Liver (tissue), 9 donors: ENCODE data around the gene GSTM1. TPM values are rescaled to one million over a fixed set of nuclear protein-coding genes. Genes with fewer than 3 reads are reported as not detected.

Experiments
- DNase-seq: peaks from one replicate; pipeline ENCODE4 v3.0.0-alpha.2; 2017; ENCODE audit warnings: low spot score
- H3K27ac ChIP-seq, 2 donors: one replicate each; pipeline ENCODE4 v1.7.0; 2013; ENCODE audit warnings: inconsistent platforms in 2 of 2, low read length in 2 of 2, control low read depth in 1 of 2, low read depth in 1 of 2, mild to moderate bottlenecking in 1 of 2
- H3K27me3 ChIP-seq, 4 donors: one replicate each; pipeline versions ENCODE4 v1.6.1 to v1.7.0; 2013; ENCODE audit warnings: low read length in 3 of 4, inconsistent platforms in 1 of 4, mild to moderate bottlenecking in 1 of 4, moderate library complexity in 1 of 4; ENCODE audit not compliant: control insufficient read depth in 4 of 4, insufficient read depth in 4 of 4
- H3K36me3 ChIP-seq, 4 donors: one replicate each; pipeline versions ENCODE4 v1.6.1 to v1.7.0; 2013; ENCODE audit warnings: low read length in 3 of 4, mild to moderate bottlenecking in 3 of 4, low read depth in 1 of 4, moderate library complexity in 1 of 4; ENCODE audit not compliant: control insufficient read depth in 4 of 4, insufficient read depth in 3 of 4
- H3K4me1 ChIP-seq, 4 donors: one replicate each; pipeline versions ENCODE4 v1.6.1 to v1.7.0; 2013; ENCODE audit warnings: low read length in 3 of 4, mild to moderate bottlenecking in 3 of 4, moderate library complexity in 1 of 4; ENCODE audit not compliant: control insufficient read depth in 4 of 4, insufficient read depth in 4 of 4
- H3K4me3 ChIP-seq, 3 donors: one replicate each; pipeline versions ENCODE4 v1.6.1 to v1.7.0; 2013; ENCODE audit warnings: low read length in 3 of 3, control low read depth in 1 of 3, low read depth in 1 of 3, mild to moderate bottlenecking in 1 of 3
- H3K9ac ChIP-seq, 2 donors: one replicate each; pipeline ENCODE4 v1.7.0; 2013; ENCODE audit warnings: low read length in 2 of 2, mild to moderate bottlenecking in 2 of 2, moderate library complexity in 2 of 2, control low read depth in 1 of 2, low read depth in 1 of 2
- H3K9me3 ChIP-seq, 4 donors: one replicate each; pipeline versions ENCODE4 v1.6.1 to v1.7.0; 2013; ENCODE audit warnings: low read length in 3 of 4; ENCODE audit not compliant: control insufficient read depth in 4 of 4
- CTCF ChIP-seq: fragments of 150-350 bp; IDR thresholded peaks from 2 replicates; pipeline ENCODE4 v1.5.1; 2017; ENCODE audit warnings: improper control_type of control experiment, low read depth, low read length; ENCODE audit not compliant: missing input control
- EGR1 ChIP-seq, 2 donors: IDR thresholded peaks; 2 replicates each; pipeline ENCODE4 v1.6.1; 2016 to 2018; ENCODE audit warnings: antibody characterized with exemption in 2 of 2, low read depth in 2 of 2
- FOXA2 ChIP-seq: IDR thresholded peaks from 2 replicates; pipeline ENCODE4 v1.6.1; 2016; ENCODE audit warnings: antibody characterized with exemption
- JUND ChIP-seq, 2 donors: IDR thresholded peaks; 2 replicates each; pipeline ENCODE4 v1.6.1; 2016; ENCODE audit warnings: antibody characterized with exemption in 2 of 2
- NR2F2 ChIP-seq: IDR thresholded peaks from 2 replicates; pipeline ENCODE4 v1.6.1; 2016; ENCODE audit warnings: antibody characterized with exemption
- RAD21 ChIP-seq, 2 donors: IDR thresholded peaks; 2 replicates each; pipeline ENCODE4 v1.6.1; 2016; ENCODE audit warnings: antibody characterized with exemption in 2 of 2, mild to moderate bottlenecking in 2 of 2
- RXRA ChIP-seq, 2 donors: IDR thresholded peaks; 2 replicates each; pipeline ENCODE4 v1.6.1; 2017 to 2018; ENCODE audit warnings: antibody characterized with exemption in 2 of 2, mild to moderate bottlenecking in 1 of 2
- SP1 ChIP-seq: IDR thresholded peaks from 2 replicates; pipeline ENCODE4 v1.6.1; 2018; ENCODE audit warnings: antibody characterized with exemption, mild to moderate bottlenecking
- TAF1 ChIP-seq: conservative IDR thresholded peaks from 2 replicates; pipeline ENCODE4 v1.6.1; 2016; ENCODE audit warnings: antibody characterized with exemption, mild to moderate bottlenecking
- WGBS: extraction: QIAGEN DNeasy Blood & Tissue Kit; methylation state at CpG from one replicate; pipeline ENCODE4 v1.1.7; 2013; 5-methylcytosine and 5-hydroxymethylcytosine counted together
- polyA plus RNA-seq, 2 donors: library from polyadenylated mRNA; stranded (reverse) in 1 of 2; unstranded in 1 of 2; fragments of 200-250 nt in 1 of 2; fragments of >200 nt in 1 of 2; fragmentation: Nextera tagmentation in 1 of 2; extraction: Ambion mirVana in 1 of 2; gene quantifications; one replicate each; pipeline versions ENCODE4 v1.2.1 to v1.2.3, GENCODE V29; 2013 to 2015
- total RNA-seq, 2 donors: library from RNA; depleted of rRNA; stranded (reverse); fragments of >200 nt; gene quantifications; one replicate each; pipeline ENCODE4 v1.2.3, GENCODE V29; 2014
- TF ChIP-seq, protein P1 (sequence below): IDR thresholded peaks from 2 replicates; pipeline ENCODE4 v1.6.1; 2016; ENCODE audit warnings: antibody characterized with exemption, mild to moderate bottlenecking
- TF ChIP-seq, protein P2 (sequence below): IDR thresholded peaks from 2 replicates; pipeline ENCODE4 v1.6.1; 2016; ENCODE audit warnings: antibody characterized with exemption
- TF ChIP-seq, protein P3 (sequence below): IDR thresholded peaks from 2 replicates; pipeline ENCODE4 v1.6.1; 2016; ENCODE audit warnings: antibody characterized with exemption
- donor health status: healthy.
- donor health status: healthy.
- donor health status: healthy.
- donor health status: healthy.
- donor health status: healthy.

Gene GSTM1
- total and polyA plus RNA-seq, 4 donors, result 14.7 to 341 (median 247) TPM

DNA sequence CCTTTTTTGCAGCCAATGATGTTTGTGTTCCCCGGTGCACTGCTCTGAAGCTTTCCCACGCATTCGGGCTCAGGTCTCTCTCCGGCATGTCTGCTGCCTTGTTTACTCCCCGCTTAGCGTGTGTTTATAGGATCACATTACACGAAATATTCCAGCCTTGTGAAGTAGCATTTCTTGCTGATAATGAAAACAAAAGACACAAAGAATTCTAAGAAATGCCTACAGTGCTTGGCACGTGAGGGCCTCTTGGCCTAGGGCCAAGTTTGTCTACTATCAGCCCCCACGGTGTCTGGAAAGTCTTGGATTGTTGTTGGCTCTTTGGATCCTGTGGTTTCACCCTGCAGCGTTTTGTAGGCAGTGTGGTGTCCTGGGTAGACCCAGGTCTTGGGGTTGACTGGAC lies 42.9 kb upstream of the GSTM1 start:
- 40% methylated on average over 5 of the region's 10 CpGs for WGBS
- Histone ChIP-seq H3K36me3 (no peaks in the 10 kb centered on the region), H3K4me1 (peaks cover 0 to 7% (median under 1%) of the 10 kb centered on the region in 4 donors), H3K27me3 (no peaks in the 10 kb centered on the region), H3K27ac (no peak overlapping the region), H3K9ac (no peak overlapping the region), H3K4me3 (no peak overlapping the region), H3K9me3 (no peaks in the 10 kb centered on the region)
- DNase-seq, result no peak
- TF ChIP-seq NR2F2 (no peak), SP1 (no peak), TAF1 (no peak), RXRA (IDR thresholded peaks at IDR 0.05) (no peak)

DNA sequence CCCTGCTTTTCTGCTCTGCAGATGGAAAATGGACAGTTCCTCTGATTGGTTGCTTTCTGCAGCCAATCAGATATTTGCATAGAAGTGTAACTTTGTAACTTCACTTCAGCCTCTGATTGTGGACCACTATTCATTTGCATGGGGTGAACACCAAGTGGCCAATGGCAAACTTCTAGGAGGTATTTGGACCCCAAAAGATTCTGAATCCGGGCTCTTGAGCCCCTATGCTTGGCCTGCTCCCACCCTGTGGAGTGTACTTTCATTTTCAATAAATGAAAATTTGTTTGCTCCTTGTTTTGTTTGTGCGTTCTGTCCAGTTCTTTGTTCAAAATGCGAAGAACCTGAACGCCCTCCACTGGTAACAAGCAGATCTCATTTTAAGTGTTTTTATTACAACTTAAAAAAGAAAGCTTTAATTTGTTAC lies 38.1 kb upstream of the GSTM1 start:
- Histone ChIP-seq H3K9ac (no peak overlapping the region), H3K4me3 (no peak overlapping the region), H3K9me3 (no peaks in the 10 kb centered on the region), H3K27me3 (no peaks in the 10 kb centered on the region), H3K27ac (no peak overlapping the region), H3K4me1 (no peaks in the 10 kb centered on the region), H3K36me3 (no peaks in the 10 kb centered on the region)
- TF ChIP-seq, protein P1, sequence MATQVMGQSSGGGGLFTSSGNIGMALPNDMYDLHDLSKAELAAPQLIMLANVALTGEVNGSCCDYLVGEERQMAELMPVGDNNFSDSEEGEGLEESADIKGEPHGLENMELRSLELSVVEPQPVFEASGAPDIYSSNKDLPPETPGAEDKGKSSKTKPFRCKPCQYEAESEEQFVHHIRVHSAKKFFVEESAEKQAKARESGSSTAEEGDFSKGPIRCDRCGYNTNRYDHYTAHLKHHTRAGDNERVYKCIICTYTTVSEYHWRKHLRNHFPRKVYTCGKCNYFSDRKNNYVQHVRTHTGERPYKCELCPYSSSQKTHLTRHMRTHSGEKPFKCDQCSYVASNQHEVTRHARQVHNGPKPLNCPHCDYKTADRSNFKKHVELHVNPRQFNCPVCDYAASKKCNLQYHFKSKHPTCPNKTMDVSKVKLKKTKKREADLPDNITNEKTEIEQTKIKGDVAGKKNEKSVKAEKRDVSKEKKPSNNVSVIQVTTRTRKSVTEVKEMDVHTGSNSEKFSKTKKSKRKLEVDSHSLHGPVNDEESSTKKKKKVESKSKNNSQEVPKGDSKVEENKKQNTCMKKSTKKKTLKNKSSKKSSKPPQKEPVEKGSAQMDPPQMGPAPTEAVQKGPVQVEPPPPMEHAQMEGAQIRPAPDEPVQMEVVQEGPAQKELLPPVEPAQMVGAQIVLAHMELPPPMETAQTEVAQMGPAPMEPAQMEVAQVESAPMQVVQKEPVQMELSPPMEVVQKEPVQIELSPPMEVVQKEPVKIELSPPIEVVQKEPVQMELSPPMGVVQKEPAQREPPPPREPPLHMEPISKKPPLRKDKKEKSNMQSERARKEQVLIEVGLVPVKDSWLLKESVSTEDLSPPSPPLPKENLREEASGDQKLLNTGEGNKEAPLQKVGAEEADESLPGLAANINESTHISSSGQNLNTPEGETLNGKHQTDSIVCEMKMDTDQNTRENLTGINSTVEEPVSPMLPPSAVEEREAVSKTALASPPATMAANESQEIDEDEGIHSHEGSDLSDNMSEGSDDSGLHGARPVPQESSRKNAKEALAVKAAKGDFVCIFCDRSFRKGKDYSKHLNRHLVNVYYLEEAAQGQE, result no peak
- TF ChIP-seq SP1 (no peak), TAF1 (no peak), FOXA2 (no peak), JUND (IDR thresholded peaks at IDR 0.05) (no peak), CTCF (peak; percentile 21), NR2F2 (no peak), RAD21 (IDR thresholded peaks at IDR 0.05) (peak; percentile 54 to 56), EGR1 (IDR thresholded peaks at IDR 0.05; ENCODE audit: low read depth in 2 of 2) (no peak)
- TF ChIP-seq, protein P2, sequence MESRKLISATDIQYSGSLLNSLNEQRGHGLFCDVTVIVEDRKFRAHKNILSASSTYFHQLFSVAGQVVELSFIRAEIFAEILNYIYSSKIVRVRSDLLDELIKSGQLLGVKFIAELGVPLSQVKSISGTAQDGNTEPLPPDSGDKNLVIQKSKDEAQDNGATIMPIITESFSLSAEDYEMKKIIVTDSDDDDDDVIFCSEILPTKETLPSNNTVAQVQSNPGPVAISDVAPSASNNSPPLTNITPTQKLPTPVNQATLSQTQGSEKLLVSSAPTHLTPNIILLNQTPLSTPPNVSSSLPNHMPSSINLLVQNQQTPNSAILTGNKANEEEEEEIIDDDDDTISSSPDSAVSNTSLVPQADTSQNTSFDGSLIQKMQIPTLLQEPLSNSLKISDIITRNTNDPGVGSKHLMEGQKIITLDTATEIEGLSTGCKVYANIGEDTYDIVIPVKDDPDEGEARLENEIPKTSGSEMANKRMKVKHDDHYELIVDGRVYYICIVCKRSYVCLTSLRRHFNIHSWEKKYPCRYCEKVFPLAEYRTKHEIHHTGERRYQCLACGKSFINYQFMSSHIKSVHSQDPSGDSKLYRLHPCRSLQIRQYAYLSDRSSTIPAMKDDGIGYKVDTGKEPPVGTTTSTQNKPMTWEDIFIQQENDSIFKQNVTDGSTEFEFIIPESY, result no peak
- TF ChIP-seq, protein P3, sequence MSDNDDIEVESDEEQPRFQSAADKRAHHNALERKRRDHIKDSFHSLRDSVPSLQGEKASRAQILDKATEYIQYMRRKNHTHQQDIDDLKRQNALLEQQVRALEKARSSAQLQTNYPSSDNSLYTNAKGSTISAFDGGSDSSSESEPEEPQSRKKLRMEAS, result no peak
- no peak for DNase-seq
- WGBS, result 58% methylated on average over 4 of the region's 4 CpGs
